ENCODE data around the gene PLCE1.

- TF ChIP-seq CTCF (IDR thresholded peaks at IDR 0.05) (no peak), POLR2A (IDR thresholded peaks at IDR 0.05) (no peak)
Observed at GRCh38 chr10:94025806-94026205, 32.1 kb downstream of the PLCE1 start.
